ENCODE results near the gene SF3B6.

The SF3B6 gene

DNA sequence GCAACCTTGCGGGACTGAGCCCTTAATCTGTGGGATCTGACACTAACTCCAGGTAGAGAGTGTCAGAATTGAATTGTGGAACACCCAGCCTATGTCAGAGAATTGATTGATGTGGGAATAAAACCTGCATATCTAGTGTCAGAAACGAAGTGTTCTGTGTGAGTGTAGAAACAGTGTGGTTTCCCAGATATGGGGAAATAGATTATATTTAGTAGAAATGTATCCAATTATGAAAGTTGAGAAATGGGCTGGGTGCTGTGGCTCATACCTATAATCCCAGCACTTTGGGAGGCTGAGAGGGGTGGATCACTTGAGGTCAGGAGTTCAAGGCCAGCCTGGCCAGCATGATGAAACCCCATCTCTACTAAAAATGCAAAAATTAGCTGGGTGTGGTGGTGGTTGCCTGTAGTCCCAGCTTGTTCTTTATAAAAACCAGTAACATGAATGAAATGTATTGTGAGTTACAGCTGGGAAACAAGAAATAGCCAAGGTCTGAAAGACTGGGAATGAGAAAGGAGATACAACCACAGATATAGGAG lies 12.8 kb upstream of the SF3B6 start:
- no peak for DNase-seq

DNA sequence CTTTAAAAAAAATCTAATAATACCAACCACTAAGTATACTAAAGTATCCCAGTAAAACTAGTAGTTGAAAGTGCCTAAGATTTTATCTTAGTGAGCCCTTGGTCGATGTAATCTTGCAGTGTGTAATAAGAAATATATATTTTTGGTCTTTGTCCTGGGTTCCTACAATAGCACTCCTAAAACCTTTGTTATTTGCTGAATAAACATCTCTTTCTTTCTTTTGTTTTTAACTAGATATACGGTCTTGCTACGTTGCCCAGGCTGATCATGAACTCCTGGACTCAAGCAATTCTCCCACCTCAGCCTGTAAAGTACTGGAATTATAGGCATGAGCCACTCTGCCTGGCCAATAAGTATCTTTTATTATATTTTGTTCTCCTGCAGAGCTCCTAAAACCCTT lies 10.9 kb upstream of the SF3B6 start:
- DNase-seq = no peak

DNA sequence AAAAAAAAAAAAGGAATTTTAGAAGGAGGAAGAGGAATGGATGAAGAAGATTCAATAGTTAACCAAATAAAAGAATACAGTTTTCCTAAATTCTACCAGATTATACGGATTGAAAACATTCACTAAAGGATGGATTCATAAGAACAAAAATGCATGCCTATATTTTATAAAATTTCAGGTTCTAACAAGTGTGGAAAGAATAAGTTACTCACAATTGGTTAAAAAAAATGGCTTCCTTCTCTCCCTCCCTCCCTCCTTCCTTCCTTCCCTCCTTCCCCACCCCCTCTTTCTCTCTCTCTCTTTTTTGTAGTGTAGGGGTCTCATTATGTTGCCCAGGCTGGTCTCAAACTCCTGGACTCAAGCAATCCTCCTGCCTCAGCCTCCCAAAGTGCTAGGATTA lies 10.1 kb upstream of the SF3B6 start:
- no peak for DNase-seq

DNA sequence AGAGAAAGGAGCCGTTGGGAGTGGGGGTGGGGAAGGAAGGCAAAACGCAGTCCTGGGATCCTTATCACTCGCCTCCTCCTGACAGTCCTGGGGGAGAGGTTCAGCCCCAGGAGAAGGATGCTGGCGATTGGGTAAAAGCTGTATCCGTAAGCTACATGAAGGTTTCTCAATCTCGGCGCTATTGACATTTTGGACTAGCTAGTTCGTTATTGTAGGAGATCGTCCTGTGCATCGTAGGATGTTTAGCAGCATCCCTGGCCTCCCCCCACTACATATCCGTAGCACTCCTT lies 9.0 kb upstream of the SF3B6 start:
- DNase-seq = no peak

DNA sequence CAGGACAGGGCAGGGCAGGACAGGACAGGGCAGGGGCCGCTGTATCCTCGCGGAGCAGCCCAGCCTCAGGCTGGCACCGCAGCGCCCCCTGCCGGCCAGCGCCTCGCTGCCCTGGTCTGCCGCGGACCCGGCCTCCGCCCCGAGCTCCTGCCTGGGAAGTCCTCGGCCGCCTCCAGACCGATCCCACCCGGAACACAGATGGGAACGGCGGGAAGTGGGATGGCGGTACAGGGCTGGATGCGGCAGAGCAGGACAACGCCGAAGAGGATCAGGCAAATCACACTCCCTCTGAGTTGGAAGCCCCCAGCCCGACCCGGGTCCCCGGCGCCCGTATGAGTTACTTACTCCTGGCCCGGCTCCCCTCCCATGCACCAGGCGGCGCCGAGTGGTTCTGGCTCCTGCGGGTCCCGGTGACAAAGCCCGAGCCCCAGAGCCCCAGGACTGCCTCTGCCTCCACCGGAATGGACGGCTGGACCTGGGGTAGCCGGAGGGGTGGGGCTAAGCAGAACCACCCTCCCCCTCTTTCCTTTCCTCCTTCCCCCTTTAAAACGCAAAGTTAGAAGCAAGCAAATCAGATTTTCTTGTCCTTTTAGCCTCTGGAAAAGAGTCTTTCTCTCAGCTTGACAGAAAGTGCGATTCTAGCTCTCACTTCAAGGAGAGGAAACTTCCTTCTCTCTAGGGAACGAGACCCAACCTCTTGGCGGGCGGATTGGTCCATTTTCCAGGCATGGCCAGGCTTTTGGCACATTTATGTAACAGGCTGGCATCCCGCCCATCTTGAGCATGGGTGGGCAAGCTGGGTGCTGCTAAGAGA lies 8.5 kb upstream of the SF3B6 start, which contains the start of gene TP53I3:
TSS of gene TP53I3 (minus strand) at position 449 of the 814 bp plus-strand sequence. CDS start 508 bp downstream, outside the sequence.
- DNase-seq = peak; percentile 80

DNA sequence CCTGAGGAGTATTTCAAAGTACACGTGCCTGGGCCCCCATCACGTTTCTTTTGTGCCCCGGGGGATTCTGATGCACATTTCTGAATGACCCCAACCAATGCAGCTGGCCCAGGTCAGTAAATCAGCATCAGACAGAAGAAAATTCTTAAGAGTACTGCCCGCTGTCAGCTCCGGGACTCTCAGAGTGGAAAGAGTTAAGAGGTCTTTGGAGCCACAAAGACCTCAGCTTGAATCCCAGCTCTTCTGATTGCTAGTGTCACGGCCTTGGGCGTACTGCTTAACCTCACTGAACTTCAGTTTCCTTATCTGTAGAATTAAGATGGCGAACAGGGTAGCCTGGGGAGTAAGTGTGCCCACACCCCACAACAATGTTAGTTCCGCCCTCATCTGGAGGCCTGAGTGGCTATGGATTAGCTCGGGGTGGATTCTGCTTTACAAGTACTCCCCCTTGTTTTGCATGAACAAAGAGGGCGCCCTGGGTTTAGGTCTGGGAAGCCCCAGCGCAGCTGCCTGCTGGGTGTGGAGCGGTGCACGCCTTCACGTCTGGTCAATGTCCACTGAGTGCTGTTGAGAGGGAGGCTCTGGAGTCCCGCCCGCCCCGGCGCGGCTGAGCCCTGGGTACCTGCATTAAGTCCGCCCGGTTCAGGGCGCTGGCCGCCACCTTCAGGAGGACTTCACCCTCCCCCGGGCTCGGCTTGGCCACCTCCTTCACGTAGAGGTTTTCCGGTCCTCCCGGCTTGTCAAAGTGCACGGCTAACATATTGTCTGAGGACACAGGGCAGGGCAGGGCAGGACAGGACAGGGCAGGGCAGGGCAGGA lies 7.7 kb upstream of the SF3B6 start:
- no peak for DNase-seq

DNA sequence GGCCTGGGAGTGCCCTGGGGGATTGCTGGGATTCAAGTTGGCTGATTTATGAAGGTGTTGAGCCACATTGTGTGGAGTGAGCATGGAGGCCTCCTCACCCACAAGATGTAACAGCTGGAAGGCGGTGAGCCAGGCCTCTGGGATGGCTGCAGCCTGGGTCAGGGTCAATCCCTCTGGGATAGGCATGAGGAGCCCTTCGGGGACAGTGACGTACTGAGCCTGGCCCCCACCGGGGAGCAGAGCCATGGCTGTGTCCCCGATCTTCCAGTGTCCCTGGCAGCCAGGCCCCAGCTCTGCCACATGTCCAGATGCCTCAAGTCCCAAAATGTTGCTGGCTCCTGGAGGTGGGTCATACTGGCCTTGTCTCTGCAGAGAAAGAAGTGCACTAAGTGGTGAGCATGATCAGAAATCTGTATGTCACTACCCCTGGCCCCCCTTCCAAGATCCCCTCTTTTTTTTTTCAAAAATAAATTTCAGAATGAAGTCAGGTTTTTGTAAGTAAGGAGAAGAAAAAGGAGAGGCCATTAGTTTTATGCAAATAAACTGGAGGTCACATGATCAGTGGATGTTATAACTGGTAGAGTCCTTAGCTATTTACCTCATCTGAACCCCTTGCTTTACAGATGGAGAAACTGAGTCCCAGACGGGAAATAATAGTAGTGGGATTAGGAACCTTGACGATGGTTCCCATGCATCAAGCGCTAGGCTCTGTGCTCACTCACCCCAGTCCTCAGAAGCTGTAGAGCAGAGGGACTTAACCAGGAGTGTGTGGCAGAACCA lies 6.9 kb upstream of the SF3B6 start:
- DNase-seq = no peak

DNA sequence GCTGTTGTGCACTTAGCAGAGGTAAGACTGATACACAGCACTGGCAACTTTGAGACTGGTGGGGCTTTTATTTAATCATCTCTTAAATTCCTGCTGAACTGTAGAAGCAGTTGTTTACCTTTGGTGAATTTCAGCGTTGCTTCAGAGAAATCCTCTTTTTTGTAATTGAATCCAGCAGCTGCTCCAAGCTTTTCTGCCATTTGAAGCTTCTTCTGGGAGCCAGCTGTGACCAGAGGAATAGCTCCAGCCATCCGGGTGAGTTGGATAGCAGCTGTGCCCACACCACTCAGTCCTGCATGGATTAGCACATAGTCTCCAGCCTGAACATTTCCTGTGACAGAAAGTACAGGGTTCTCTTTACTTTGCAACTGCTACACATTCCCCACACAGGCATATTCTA lies 4.6 kb upstream of the SF3B6 start:
- DNase-seq = no peak

DNA sequence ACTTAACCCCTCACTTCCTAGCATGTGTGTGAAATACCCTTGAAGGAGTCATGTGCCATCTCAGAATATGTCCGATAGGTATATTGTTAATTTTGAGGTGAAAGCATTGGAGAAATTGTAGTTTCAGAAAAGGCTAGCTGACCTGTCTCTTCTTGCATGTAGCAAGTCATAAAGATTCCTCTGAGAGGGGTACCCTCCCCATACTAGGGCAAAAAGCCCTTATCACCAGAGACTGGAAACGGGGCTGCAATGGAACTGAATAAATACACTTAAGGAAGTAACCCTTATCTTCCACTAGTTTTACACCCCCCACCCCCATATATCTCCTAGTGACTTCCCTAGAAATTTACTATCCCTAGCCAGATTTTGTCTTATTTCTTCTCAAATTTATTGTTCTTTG lies 1.8 kb upstream of the SF3B6 start:
- no peak for DNase-seq

DNA sequence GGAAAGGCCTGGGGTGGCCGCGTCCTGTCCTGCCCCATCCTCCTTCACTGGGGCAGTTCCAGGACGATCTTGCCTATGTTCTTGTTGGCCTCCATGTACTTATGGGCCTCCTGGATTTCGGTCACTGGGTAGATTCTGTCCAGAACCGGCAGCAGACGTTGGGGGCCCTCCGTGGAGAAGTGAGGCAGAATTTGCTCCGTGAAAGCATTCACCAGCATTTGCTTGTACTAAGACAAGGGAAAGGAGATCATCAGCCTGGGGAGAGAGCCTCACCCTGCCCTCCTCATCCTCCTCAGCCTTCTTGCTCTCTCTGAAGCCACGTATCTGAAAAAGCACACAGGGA lies 1.4 kb upstream of the SF3B6 start:
- DNase-seq = no peak

DNA sequence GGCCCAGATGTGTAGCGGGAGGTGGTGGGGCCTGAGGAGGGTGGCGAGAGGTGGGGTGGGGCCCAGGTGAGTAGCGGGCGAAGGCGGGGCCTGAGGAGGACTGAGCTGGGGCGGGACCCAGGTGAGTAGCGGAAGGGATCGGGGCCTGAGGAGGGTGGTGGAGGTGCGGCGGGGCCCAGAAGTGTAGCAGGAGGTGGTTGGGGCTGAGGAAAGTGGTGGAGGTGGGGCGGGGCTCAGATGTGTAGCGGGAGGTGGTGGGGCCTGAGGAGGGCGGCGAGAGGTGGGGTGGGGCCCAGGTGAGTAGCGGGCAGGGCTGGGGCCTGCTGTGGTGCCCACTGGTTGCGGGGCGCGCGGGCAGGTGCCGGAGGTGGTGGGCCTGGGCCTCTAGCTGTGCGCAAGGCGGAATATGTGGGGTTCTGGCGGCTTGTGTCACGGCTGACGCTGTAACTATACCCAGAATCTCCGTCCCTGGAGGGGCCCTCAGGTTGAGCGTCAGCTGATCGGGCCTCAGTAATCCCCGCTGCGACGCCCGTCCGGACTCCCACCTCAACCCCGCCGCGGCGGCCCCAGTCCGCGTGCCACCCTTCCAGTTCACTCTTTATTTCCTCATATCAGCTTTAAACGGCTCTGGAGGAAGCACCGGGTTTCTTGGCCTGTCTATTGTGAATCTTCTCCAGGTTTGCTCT lies 866 bp upstream of the SF3B6 start:
- no peak for DNase-seq

DNA sequence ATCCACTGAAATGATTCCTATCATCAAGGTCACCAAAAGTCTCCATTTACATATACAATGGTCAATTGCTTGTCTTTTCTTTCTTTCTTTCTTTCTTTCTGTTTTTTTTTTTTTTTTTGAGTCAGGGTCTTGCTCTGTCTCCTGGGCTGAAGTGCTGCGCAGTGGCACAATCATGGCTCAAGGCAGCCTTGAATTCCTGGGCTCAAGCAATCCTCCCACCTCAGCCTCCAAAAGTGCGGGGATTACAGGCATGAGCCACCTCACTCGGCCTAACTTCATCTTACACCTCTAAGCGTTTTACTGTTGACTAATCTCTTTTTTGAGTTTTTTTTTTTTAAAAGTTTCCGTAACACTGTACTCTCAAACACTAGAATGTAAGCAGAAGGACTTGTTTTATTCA lies 867 bp downstream of the SF3B6 start:
- no peak for DNase-seq

DNA sequence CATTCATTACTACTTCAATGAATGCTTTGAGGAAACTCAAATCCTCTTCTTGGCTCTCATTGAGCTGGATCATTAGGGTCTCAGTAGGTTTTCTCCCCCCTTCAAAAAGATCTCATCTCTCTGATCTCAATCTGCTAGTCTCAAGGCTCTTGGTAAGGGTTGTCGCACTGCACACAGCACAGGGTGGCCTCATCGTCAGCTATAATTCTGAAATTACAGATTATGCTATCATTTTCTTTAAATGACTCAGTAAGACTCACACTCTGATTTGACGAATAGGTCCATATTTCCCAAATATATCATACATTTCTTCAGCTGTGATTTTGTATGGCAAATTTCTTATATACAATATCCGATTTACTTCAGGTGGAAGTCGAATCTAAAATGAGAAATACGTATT lies 2.3 kb downstream of the SF3B6 start:
- no peak for DNase-seq

DNA sequence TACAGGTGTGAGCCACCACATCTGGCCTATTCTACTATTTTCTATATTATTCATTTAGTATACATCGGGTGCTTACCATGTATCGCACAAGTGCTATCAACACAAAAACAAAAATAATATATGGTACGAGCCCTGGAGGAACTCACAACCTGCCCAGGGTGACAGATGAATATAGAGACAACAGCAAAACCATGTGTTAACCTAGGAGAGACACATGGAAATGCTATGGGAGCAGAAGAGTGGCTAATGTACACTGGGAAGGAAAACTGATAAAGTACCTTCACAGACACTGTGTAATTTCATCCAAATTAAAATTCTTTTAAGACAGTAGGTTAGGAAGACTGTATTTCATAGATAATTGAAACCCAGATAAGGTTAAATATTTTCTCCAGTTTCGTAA lies 3.9 kb downstream of the SF3B6 start:
- no peak for DNase-seq

DNA sequence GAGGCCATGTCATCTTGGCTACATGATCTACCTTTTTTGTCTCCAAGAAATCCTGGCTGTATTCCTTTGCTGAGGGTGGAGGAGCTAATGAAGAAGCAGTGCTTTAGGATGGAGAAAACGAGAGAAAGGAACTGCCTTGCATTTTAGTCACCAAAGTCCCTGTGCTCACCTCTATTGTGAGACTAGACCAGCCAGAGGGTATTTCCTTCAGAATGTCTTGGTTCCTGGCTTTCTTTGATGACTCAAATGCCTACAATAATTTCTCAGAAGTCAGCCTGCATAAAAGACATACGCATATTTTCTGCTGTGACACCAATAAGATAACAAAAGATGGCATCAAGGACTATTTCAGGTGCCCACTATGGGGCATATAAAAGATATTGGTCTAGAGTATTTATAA lies 10.8 kb downstream of the SF3B6 start:
- DNase-seq = no peak

DNA sequence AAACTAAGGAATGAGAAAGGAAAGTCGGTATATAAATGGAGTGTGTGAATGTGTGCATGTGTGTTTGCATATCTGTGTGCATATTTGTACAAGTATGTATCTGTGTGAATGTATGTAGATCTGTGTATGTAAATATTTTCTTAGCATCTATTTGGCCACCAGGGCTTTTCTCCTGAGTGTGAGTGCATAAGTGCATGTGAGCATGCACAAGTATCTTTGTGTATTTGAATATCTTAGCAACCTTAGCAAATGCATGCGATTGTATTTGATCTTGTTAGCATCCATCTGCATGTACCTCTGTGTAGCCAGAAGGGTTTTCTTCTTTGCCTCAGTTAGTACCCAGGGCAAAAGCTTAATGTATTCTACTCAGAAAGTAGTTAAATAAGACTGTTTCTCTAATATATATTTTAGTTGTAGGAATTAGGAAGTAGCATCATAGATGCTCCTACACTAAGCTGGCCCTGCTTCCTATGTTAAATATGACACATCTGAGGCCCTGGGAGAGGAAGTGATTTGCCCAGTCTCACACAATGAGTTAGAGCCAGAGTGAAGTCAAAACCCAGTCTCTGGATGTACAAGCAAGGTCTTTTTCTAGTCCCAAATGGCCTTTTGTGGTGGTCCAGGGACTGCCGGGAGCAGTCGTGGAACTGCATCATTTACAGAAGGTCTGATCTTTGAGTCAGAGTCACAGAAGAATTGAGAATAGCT lies 17.4 kb downstream of the SF3B6 start:
- DNase-seq = no peak

DNA sequence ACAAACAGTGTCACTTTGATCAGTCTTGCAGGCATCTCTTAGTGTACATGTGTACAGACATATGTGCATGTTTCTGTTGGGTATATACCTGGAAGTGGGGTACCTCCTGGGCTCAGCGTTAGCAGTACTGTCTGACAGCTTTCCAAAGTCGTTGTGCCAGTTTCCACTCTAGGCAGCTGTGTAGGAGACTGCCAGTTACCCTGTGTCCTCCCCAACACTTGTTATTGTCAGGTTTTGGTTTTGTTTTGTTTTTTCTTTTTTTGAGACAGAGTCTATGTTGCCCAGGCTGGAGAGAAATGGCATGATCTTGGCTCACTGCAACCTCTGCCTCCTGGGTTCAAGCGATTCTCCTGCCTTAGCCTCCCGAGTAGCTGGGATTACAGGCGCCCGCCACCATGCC lies 20.4 kb downstream of the SF3B6 start:
- no peak for DNase-seq

DNA sequence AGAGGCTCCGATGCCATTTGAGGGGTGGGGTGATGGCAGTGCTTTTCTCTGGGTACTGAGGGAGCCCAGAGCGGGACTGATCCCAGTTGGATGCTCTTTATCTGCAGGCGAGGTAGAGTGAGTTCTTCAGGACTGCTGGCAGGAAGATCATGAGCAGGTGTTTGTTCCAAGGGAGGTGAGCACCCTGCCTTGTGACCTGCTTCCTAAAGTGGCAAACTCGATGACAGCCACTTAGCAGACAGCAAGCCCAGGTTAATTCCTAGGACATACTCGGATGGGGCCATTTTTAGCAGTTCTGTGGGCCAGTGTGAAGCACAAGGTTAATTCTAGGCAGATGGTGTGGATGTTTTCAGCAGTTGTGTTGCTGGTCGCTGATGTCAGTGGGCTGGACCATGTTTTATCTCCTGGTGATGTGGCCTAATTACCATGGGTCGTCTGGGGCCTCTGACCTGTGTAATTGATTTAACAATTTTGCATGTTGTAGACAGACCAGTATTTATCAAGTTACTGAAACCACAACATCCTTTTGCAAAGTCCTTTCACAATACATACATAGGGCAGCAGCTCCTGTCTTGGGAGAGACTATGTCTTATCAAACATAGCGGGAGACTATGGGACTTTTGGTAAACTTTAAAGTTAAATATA lies 21.6 kb downstream of the SF3B6 start:
- DNase-seq = no peak

DNA sequence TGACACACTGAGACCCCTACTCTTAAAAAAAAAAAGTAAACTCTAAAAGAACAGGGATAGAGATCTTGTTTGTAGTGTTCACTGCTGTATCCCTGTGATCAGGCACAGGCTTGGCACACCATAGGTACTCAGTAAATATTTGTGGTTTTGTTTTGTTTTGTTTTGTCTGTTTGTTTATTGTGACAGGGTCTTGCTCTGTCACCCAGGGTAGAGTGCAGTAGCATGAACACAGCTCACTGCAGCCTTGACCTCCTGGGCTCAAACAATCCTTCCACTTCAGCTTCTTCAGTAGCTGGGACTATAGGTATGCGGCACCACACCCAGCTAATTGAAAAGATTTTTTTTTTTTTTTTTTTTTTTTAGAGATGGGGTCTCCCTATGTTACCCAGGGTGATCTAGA lies 23.2 kb downstream of the SF3B6 start:
- no peak for DNase-seq

DNA sequence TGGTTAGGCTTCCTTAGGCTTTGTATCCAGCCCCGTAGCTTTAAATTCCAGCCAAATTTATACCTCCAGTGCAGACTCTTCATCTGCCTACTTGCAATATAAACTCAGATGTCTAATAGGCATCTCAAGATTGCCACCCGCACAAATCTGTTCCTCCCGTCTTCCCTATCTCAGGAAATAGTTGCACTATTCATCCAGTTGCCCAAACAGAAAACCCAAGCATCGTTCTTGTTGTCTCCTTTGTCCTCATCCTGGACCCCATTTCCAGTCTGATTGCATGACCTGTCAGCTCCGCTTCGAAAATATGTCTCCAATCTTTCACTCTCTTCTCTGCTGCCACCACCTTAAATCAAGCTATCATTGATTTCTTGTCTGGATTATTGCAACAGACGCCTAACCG lies 24.3 kb downstream of the SF3B6 start:
- DNase-seq = no peak

DNA sequence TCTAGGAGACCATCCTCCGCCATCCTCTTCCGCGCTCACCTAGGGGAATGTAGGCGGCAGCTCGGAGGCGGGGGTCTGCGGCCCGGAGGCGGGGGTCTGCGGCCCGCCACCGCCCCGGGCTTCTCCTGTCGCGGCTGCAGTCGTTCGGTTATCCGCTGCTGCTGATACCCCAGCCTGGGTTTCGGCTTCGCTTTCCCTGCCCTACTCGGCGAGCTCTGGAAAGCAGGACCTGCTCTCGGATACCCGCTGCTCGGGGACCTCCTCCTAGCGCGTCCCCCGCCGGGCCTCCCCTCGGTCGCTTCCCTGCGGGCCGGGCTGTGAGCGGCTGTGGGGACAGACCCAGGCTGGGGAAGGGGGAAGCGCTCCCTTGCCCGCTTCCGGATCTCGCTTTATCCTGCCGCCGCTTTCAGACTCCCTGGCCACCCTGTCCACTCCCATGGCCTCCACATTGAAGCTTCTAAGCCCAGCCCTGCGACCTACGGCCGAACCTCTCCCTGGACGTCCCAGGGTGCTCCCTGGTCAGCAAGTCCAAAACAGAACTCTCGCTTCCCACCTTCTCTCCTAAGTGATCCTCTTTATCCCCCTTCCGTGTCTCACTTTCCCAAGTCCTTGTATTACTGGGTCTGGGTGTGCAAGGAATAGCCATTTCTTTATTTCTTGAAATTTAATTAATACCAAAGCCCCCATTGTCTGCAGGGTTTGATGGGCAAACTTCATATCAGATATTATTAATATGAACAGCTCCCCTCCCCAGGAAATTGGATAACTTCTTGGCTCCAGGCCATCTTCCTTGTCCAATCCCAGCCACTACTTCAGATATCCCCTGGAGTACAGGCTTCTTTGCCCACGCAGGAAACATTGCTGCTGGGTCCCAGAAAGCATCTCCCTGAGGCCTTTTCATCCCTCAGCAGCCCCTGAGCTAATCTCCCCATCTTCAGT lies 25.8 kb downstream of the SF3B6 start:
- DNase-seq = peak; percentile 4

Measured in activated gamma-delta T cell treated with Interleukin-2 at 50 U/mL for 16 hours (primary cell).